GM15510 (cell line): Measurements from ENCODE around the gene CELF4.

Source experiments
- POLR2A ChIP-seq: IDR thresholded peaks from 3 replicates; pipeline ENCODE4 v1.6.1; 2011; ENCODE audit warnings: borderline replicate concordance; ENCODE audit not compliant: insufficient read length; ENCODE audit errors: extremely low read depth

Gene CELF4

GRCh38 chr18:37313624-37314023 lies 252.0 kb downstream of the CELF4 start:
- no peak for TF ChIP-seq POLR2A

GRCh38 chr18:37309861-37310260 lies 255.7 kb downstream of the CELF4 start:
- TF ChIP-seq POLR2A: no peak

- TF ChIP-seq POLR2A: no peak
Measured at GRCh38 chr18:37309059-37309458, 256.5 kb downstream of the CELF4 start.

- TF ChIP-seq POLR2A: no peak
Measured at GRCh38 chr18:37307181-37307580, 258.4 kb downstream of the CELF4 start.

- no peak for TF ChIP-seq POLR2A
Measured at GRCh38 chr18:37306432-37306831, 259.2 kb downstream of the CELF4 start.

GRCh38 chr18:37305066-37305465 lies 260.5 kb downstream of the CELF4 start:
- no peak for TF ChIP-seq POLR2A

- no peak for TF ChIP-seq POLR2A
Measured at GRCh38 chr18:37304012-37304680, 261.5 kb downstream of the CELF4 start.

- TF ChIP-seq POLR2A: no peak
Measured at GRCh38 chr18:37303009-37303408, 262.6 kb downstream of the CELF4 start.

- no peak for TF ChIP-seq POLR2A
Measured at GRCh38 chr18:37302519-37302918, 263.1 kb downstream of the CELF4 start.

GRCh38 chr18:37299471-37300304 lies 265.9 kb downstream of the CELF4 start:
- TF ChIP-seq POLR2A: no peak

GRCh38 chr18:37298816-37299215 lies 266.8 kb downstream of the CELF4 start:
- TF ChIP-seq POLR2A: no peak

- no peak for TF ChIP-seq POLR2A
Measured at GRCh38 chr18:37297106-37297505, 268.5 kb downstream of the CELF4 start.

GRCh38 chr18:37294951-37295350 lies 270.6 kb downstream of the CELF4 start:
- TF ChIP-seq POLR2A: no peak

- no peak for TF ChIP-seq POLR2A
Measured at GRCh38 chr18:37293359-37293758, 272.2 kb downstream of the CELF4 start.

GRCh38 chr18:37289423-37289822 lies 276.2 kb downstream of the CELF4 start:
- TF ChIP-seq POLR2A: no peak

GRCh38 chr18:37287601-37288000 lies 278.0 kb downstream of the CELF4 start:
- no peak for TF ChIP-seq POLR2A

- no peak for TF ChIP-seq POLR2A
Measured at GRCh38 chr18:37286801-37287200, 278.8 kb downstream of the CELF4 start.

- TF ChIP-seq POLR2A: no peak
Measured at GRCh38 chr18:37285825-37286224, 279.8 kb downstream of the CELF4 start.
